D721Med (cell line): Measurements from ENCODE around the gene IQCC.
"Not testable (repeated sequence)": the region's sequence is repeated elsewhere in the genome, so short reads cannot be mapped to it uniquely, and the experiment has no call there.

Experiments
- DNase-seq: peaks from one replicate; pipeline ENCODE4 v3.0.0; 2011; ENCODE audit warnings: low spot score; ENCODE audit not compliant: insufficient read length
- FAIRE-seq: peaks from 2 replicates; lab custom pipeline; 2011; peaks lifted over from hg19 to GRCh38; lab: Jason Lieb, UNC
- CTCF ChIP-seq: IDR thresholded peaks from 2 replicates; pipeline ENCODE4 v1.5.1; 2012; ENCODE audit warnings: mild to moderate bottlenecking, control low read depth; ENCODE audit not compliant: insufficient read depth; ENCODE audit errors: missing control alignments

IQCC gene

GRCh38 chr1:32205401-32206370 is at the start of gene IQCC:
Gene IQCC (plus strand): TSS chr1:32205671. CDS start chr1:32205682, 11 bp downstream.
- FAIRE-seq, result no peak
- no peak for TF ChIP-seq CTCF

GRCh38 chr1:32159189-32159588 is 46.3 kb upstream of the IQCC start:
- FAIRE-seq, result no peak
- TF ChIP-seq CTCF, result no peak
- no peak for DNase-seq

More at GRCh38 chr1:32205401-32206370, at the start of gene IQCC:
- peak; percentile 94 for DNase-seq

DNA sequence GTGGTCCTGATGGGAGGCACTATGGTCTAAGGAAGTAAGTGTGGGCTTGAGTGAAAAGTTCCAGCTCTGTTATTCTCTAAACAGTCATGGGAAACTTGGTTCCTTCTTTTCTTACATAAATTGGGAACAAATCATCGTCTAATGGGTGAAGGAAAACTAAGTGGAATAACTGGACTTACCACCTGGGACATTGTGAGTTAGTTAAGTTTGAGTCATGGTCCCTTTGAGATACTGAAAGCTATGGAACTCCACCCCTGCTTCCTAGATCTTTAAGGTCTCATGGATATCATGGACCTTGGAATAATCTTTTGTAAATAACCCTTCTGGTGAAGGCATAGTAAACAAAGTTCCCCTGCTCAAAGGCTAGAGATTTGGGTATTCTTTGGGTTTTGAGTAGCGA is 42.1 kb upstream of the IQCC start:
- DNase-seq, result no peak
- no peak for TF ChIP-seq CTCF
- no peak for FAIRE-seq

DNA sequence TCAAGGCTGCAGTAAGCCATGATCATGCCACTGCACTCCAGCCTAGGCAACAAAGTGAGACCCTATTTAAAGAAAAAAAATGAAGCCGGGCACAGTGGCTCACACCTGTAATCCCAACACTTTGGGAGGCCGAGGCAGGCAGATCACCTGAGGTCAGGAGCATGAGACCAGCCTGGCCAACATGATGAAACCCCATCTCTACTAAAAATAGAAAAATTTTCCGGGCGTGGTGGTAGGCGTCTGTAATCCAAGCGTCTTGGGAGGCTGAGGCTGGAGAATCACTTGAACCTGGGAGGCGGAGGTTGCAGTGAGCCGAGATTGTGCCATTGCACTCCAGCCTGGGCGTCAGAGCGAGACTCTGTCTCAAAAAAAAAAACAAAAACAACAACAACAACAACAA is 39.8 kb upstream of the IQCC start:
- not testable (repeated sequence) for FAIRE-seq, DNase-seq

DNA sequence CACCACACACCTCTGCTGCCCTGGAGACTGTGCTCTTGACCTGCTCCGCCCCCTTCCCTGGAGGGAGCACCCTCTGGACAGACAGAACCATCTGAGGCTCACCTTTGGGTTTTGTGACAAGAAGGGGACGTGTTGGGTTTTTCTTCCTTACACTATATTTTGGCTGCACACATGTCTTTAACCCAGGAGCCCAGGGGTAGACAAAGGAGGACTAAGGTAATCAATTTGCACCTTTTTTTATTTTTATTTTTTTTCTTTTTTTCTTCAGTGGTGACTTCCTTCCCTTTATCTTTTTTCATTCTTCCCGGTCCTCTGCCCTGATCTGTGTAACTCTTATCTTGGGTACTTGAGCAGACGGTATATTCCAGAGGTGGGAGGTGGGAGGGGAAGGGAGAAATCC is 34.5 kb upstream of the IQCC start:
- no peak for TF ChIP-seq CTCF
- DNase-seq (no peak), FAIRE-seq (no peak)

GRCh38 chr1:32172621-32173245 is 32.7 kb upstream of the IQCC start:
- no peak for TF ChIP-seq CTCF
- DNase-seq (no peak), FAIRE-seq (no peak)

- TF ChIP-seq CTCF, result no peak
- DNase-seq (no peak), FAIRE-seq (no peak)
Measured at GRCh38 chr1:32178380-32179192, 26.9 kb upstream of the IQCC start.
